Astrocyte (in vitro differentiated cells and primary cell): ENCODE data around the gene WDR1. TPM values are rescaled to one million over a fixed set of nuclear protein-coding genes. Genes with fewer than 3 reads are reported as not detected.

Source experiments
- DNase-seq: peaks from one replicate; pipeline ENCODE4 v3.0.0-alpha.2; 2010; ENCODE audit warnings: low read depth
- FAIRE-seq: peaks from 2 replicates; lab custom pipeline; 2011; peaks lifted over from hg19 to GRCh38; lab: Jason Lieb, UNC
- H2AFZ ChIP-seq: 2 replicates; pipeline ENCODE4 v1.6.0; 2012; ENCODE audit warnings: low read depth, low read length, inconsistent platforms
- H3K27ac ChIP-seq: 2 replicates; pipeline ENCODE4 v1.5.1; 2011; ENCODE audit warnings: low read depth, low read length, inconsistent platforms
- H3K27me3 ChIP-seq: 2 replicates; pipeline ENCODE4 v1.6.0; 2011; ENCODE audit warnings: low read length, inconsistent platforms; ENCODE audit not compliant: insufficient read depth
- H3K36me3 ChIP-seq: 2 replicates; pipeline ENCODE4 v1.5.1; 2011; ENCODE audit warnings: low read length, inconsistent platforms; ENCODE audit not compliant: insufficient read depth
- H3K4me1 ChIP-seq: 2 replicates; pipeline ENCODE4 v1.5.1; 2011; ENCODE audit warnings: low read length, inconsistent platforms; ENCODE audit not compliant: insufficient read depth
- H3K4me2 ChIP-seq: 2 replicates; pipeline ENCODE4 v1.6.0; 2012; ENCODE audit warnings: low read length, inconsistent platforms
- H3K4me3 ChIP-seq: 2 replicates; pipeline ENCODE4 v1.5.1; 2011; ENCODE audit warnings: low read depth, mild to moderate bottlenecking, low read length, inconsistent platforms; ENCODE audit not compliant: insufficient read depth
- H3K79me2 ChIP-seq: 2 replicates; pipeline ENCODE4 v1.6.0; 2012; ENCODE audit warnings: mild to moderate bottlenecking, low read length, inconsistent platforms; ENCODE audit not compliant: insufficient read depth
- H3K9ac ChIP-seq: 2 replicates; pipeline ENCODE4 v1.6.0; 2012; ENCODE audit warnings: mild to moderate bottlenecking, low read length, inconsistent platforms
- H3K9me3 ChIP-seq: 2 replicates; pipeline ENCODE4 v1.5.1; 2012; ENCODE audit warnings: low read depth, mild to moderate bottlenecking, low read length, inconsistent platforms; ENCODE audit not compliant: insufficient read depth
- H4K20me1 ChIP-seq: 2 replicates; pipeline ENCODE4 v1.6.0; 2012; ENCODE audit warnings: low read length, inconsistent platforms; ENCODE audit not compliant: insufficient read depth
- H3K27ac Mint-ChIP-seq: one replicate; pipeline ENCODE4 v1.8.0; 2021; ENCODE audit warnings: mild to moderate bottlenecking, mixed read lengths; ENCODE audit not compliant: unreplicated experiment
- H3K27me3 Mint-ChIP-seq: one replicate; pipeline ENCODE4 v1.8.0; 2021; ENCODE audit warnings: low read depth, mixed read lengths; ENCODE audit not compliant: unreplicated experiment
- H3K36me3 Mint-ChIP-seq: one replicate; pipeline ENCODE4 v1.8.0; 2021; ENCODE audit warnings: low read depth, mixed read lengths; ENCODE audit not compliant: unreplicated experiment
- H3K4me1 Mint-ChIP-seq: one replicate; pipeline ENCODE4 v1.8.0; 2021; ENCODE audit warnings: low read depth, mixed read lengths; ENCODE audit not compliant: unreplicated experiment
- H3K4me3 Mint-ChIP-seq: one replicate; pipeline ENCODE4 v1.8.0; 2021; ENCODE audit warnings: mild to moderate bottlenecking, moderate library complexity, mixed read lengths; ENCODE audit not compliant: unreplicated experiment
- H3K9me3 Mint-ChIP-seq: one replicate; pipeline ENCODE4 v1.8.0; 2021; ENCODE audit warnings: mild to moderate bottlenecking, mixed read lengths; ENCODE audit not compliant: unreplicated experiment
- CTCF ChIP-seq: IDR thresholded peaks from 2 replicates; pipeline ENCODE4 v1.5.1; 2011; ENCODE audit warnings: low read depth, mild to moderate bottlenecking, inconsistent platforms, low read length, moderate library complexity; ENCODE audit not compliant: insufficient read depth
- EZH2 ChIP-seq: IDR thresholded peaks from 2 replicates; pipeline ENCODE4 v1.6.1; 2012; ENCODE audit warnings: mild to moderate bottlenecking, low read length, inconsistent platforms; ENCODE audit not compliant: insufficient read depth
- total RNA-seq: library from RNA; stranded (reverse); gene quantifications from 2 replicates; pipeline ENCODE4 v1.2.1, GENCODE V29; 2021

The WDR1 gene
- total RNA-seq, 1 donor from 2014 or later: 620 TPM

GRCh38 chr4:10115797-10116568 is 616 bp downstream of the WDR1 start:
- no peaks in the 10 kb centered on the region for H3K27me3 ChIP-seq
- DNase-seq: no peak
- H3K27ac Mint-ChIP-seq: peak overlapping the region; percentile 93
- no peaks in the 10 kb centered on the region for H3K9me3 ChIP-seq
- peaks cover 53% of the 10 kb centered on the region for H3K79me2 ChIP-seq
- no peaks in the 10 kb centered on the region for H3K9me3 Mint-ChIP-seq
- peaks cover 29% of the 10 kb centered on the region for H3K36me3 ChIP-seq
- H3K4me2 ChIP-seq: peak overlapping the region; percentile 98
- H2AFZ ChIP-seq: no peak overlapping the region
- FAIRE-seq: no peak
- peak overlapping the region; percentile 97 for H3K4me3 Mint-ChIP-seq
- H3K4me1 ChIP-seq: peaks cover 40% of the 10 kb centered on the region
- H3K36me3 Mint-ChIP-seq: peaks cover 12% of the 10 kb centered on the region
- peak overlapping the region; percentile 84 for H3K9ac ChIP-seq
- peaks cover 51% of the 10 kb centered on the region for H4K20me1 ChIP-seq
- H3K4me3 ChIP-seq: peak overlapping the region; percentile 84
- TF ChIP-seq EZH2 (no peak), CTCF (no peak)
- H3K27ac ChIP-seq: peak overlapping the region; percentile 62
- no peaks in the 10 kb centered on the region for H3K27me3 Mint-ChIP-seq
- peaks cover 41% of the 10 kb centered on the region for H3K4me1 Mint-ChIP-seq

GRCh38 chr4:10115271-10115796 is 1.3 kb downstream of the WDR1 start:
- no peak for TF ChIP-seq CTCF
- no peak for TF ChIP-seq EZH2
- peak overlapping the region; percentile 98 for H3K4me2 ChIP-seq
- peaks cover 40% of the 10 kb centered on the region for H3K4me1 ChIP-seq
- H3K27me3 ChIP-seq: no peaks in the 10 kb centered on the region
- peak overlapping the region; percentile 84 for H3K4me3 ChIP-seq
- peaks cover 15% of the 10 kb centered on the region for H3K36me3 Mint-ChIP-seq
- H3K9me3 ChIP-seq: no peaks in the 10 kb centered on the region
- H3K27ac ChIP-seq: peak overlapping the region; percentile 62
- no peak for FAIRE-seq
- H3K79me2 ChIP-seq: peaks cover 59% of the 10 kb centered on the region
- peak overlapping the region; percentile 97 for H3K4me3 Mint-ChIP-seq
- no peak for DNase-seq
- H3K9me3 Mint-ChIP-seq: no peaks in the 10 kb centered on the region
- no peaks in the 10 kb centered on the region for H3K27me3 Mint-ChIP-seq
- peaks cover 57% of the 10 kb centered on the region for H4K20me1 ChIP-seq
- peak overlapping the region; percentile 84 for H3K9ac ChIP-seq
- H3K36me3 ChIP-seq: peaks cover 34% of the 10 kb centered on the region
- peak overlapping the region; percentile 93 for H3K27ac Mint-ChIP-seq
- no peak overlapping the region for H2AFZ ChIP-seq
- H3K4me1 Mint-ChIP-seq: peaks cover 41% of the 10 kb centered on the region

GRCh38 chr4:10114607-10115006 is 2.0 kb downstream of the WDR1 start:
- H3K79me2 ChIP-seq: peaks cover 67% of the 10 kb centered on the region
- FAIRE-seq: no peak
- no peak overlapping the region for H2AFZ ChIP-seq
- peak overlapping the region; percentile 84 for H3K4me3 ChIP-seq
- H3K4me2 ChIP-seq: peak overlapping the region; percentile 98
- Mint-ChIP-seq H3K27me3 (no peaks in the 10 kb centered on the region), H3K4me1 (peaks cover 46% of the 10 kb centered on the region), H3K36me3 (peaks cover 20% of the 10 kb centered on the region), H3K4me3 (peak overlapping the region; percentile 97), H3K9me3 (no peaks in the 10 kb centered on the region), H3K27ac (no peak overlapping the region)
- no peak for TF ChIP-seq EZH2
- TF ChIP-seq CTCF: no peak
- H3K4me1 ChIP-seq: peaks cover 47% of the 10 kb centered on the region
- H3K27ac ChIP-seq: peak overlapping the region; percentile 62
- no peaks in the 10 kb centered on the region for H3K9me3 ChIP-seq
- DNase-seq: no peak
- H3K36me3 ChIP-seq: peaks cover 40% of the 10 kb centered on the region
- H4K20me1 ChIP-seq: peaks cover 64% of the 10 kb centered on the region
- H3K9ac ChIP-seq: peak overlapping the region; percentile 84
- H3K27me3 ChIP-seq: no peaks in the 10 kb centered on the region
